LHCN-M2 (cell line): ENCODE data around the gene EFNB1. TPM values are rescaled to one million over a fixed set of nuclear protein-coding genes. Genes with fewer than 3 reads are reported as not detected.

Experiments used
- DNase-seq: peaks from one replicate; pipeline ENCODE4 v3.0.0-alpha.2; 2012; ENCODE audit warnings: low read depth
- total RNA-seq: library from RNA; depleted of rRNA; stranded (reverse); fragments of >200 nt; gene quantifications from 2 replicates; pipeline ENCODE4 v1.2.3, GENCODE V29; 2014

Gene EFNB1
- total RNA-seq, 1 experiment from 2014 or later, result 7.5 TPM

DNA sequence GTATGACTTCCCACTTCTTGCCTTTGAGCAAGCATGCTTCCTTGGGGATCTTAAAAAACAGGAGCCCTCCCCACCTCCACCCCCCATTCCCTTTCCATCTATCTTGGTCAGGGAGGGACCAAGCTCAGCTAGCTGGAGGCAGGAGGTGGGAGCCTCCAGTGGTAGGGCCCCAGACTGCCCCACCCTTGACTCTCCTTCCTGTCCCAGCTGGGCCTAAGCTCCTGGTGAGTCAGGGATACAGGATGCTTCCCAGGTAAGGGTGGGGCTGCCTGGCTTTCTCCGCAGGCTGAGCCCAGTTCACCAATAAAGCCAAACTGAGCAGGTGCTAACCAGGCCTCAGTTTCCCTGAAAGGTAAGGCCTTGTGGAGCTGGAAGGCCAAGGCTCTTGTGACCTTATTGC is 15.2 kb downstream of the EFNB1 start:
- no peak for DNase-seq

DNA sequence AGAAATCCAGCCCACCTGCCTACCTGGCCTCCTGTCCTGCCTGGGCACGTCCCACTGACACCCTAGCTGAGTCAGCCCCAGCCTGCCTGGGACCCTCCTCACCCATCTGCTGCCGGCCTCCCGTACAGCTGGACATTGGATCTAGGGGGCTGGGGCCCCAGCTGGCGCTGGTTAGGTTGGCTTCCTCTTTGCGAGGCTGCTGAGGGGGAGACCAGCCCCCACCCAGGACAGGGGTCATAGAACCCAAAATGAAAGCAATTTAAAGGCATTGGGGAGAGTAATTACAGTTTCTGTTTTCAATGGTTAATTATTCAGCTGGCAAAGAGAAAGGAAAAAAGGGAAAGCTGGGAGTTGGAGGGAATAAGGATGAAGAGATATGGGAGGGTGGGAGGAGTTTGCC is 15.8 kb downstream of the EFNB1 start:
- no peak for DNase-seq

- no peak for DNase-seq
Observed at GRCh38 chrX:68846536-68846935, 17.7 kb downstream of the EFNB1 start.

DNA sequence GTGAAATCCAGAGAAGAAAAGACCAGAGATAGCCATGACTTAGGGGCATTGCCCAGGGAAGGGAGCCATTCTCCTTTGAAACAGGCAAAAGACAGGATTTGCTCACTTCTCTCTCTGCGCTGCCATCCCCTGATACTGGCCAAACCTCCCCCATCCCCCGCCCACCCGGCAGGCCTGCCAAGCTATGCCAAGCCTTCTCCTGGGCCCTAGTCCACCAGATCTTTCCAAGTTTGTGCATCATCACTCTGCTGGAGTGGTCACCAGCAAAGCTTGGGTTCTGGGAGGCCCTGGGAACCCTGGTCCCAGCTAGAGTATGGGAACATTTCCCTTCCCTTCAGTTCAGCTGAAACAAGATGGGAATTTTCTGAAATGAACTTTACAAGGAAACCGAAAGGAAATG is 18.4 kb downstream of the EFNB1 start:
- no peak for DNase-seq

DNA sequence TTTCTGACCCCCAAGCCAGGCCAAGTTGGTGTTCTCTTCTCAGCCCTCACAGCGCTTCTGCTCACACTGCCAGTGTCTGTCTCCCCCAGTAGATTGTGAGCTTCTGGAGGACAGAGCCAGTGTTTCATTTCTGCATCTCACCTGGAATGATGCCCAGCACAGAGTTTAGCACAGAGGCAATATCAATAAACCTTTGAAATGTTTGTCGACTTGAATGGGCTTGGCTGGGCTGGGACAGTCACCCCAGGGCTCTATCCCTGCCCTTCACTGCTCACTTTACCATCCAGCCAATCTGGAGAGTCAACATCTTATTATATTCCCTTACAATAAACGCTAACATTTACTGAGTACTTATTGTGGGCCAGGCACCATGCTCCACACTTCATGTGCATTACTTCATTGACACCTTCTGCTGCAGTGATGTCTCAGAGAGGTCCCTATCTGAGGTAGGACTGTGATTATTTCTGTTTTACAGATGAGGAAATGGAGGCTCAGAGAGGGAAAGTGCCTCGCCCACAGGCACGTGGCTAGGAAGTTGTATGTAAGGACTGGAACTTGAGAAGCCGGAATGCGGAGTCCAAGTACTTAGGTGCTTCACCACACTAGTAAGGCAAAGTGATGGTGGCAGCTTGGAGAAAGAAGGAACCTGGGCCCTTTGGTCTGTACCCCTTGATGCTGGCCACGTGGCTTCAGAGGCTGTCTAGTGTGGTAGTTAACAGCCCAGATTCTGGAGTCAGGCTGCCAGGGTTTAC is 19.5 kb downstream of the EFNB1 start:
- no peak for DNase-seq

- no peak for DNase-seq
Observed at GRCh38 chrX:68851082-68851481, 22.3 kb downstream of the EFNB1 start.

- no peak for DNase-seq
Observed at GRCh38 chrX:68852046-68852445, 23.2 kb downstream of the EFNB1 start.

GRCh38 chrX:68853665-68854251 is 24.9 kb downstream of the EFNB1 start:
- no peak for DNase-seq

GRCh38 chrX:68865300-68865699 is 36.5 kb downstream of the EFNB1 start:
- no peak for DNase-seq

GRCh38 chrX:68865926-68866325 is 37.1 kb downstream of the EFNB1 start:
- DNase-seq, result no peak

DNA sequence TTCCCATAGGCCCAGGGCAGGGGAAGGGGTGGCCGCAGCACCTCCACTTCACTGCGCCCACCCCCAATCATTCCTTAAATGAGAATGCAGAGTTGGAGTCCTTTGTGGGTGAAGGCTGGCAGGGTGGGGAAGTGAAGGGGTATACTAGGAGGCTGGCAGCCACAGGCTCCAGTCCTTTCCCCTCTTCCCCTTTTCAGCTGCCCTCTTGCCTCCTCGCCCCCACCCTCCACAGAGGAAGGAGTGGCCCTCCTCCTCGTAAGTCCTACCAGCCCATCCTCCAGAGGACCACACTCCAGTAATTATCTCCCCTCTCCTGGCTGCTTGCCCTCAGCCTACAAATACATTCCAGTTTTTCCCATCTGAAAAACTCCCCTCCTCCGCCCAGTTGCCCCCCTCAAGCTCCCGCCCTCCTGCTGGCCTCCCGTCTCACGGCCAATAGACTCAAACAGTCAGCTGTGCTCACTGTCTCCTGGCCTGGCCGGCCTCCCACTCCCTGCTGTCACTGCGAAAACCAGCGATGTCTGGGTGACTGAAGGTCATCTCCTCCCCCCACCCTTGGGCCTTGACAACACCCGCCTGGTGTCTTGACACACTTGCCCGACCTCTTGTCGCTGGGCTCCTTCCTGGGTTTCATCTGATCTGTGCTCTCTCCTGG is 38.8 kb downstream of the EFNB1 start:
- DNase-seq, result no peak

DNA sequence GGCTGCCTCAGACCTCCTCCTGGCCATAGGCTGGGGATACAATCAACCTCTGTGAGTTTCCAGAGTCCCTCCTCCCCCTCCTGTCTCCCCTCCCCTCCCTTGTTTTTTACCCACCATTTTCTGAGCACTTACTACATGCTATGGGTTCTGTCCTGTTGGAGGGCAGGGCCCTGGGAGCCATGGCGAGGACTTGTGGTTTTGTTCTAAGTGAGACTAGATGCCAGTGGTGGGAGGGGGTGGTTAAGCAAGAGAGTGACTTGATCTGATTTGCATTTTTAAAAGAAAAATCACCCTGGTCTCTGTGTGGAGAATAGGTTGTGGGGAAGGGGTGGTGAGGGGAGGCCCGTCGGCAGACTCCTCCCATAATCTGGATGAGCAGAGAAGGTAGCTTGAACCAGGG is 39.5 kb downstream of the EFNB1 start:
- no peak for DNase-seq

- no peak for DNase-seq
Observed at GRCh38 chrX:68868902-68869800, 40.3 kb downstream of the EFNB1 start.

DNA sequence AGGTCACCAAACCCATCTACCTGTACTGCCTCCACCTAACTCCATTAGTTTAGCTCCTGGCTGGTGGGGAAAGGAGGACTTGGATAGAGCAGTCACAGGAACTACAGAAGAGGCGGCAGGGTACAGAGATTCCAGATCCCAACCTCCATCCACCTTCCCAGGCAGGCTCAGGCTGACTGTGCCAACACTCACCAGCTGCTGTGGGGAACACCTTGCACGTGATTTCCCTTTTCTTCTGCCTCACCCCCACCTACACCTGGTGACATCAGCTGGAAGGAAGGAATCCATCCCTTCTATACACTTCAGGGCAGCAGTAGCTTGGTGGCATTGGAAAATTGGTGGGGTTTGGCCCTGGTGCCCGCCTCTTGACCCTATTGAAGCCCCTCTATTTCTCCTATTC is 41.5 kb downstream of the EFNB1 start:
- DNase-seq, result no peak

DNA sequence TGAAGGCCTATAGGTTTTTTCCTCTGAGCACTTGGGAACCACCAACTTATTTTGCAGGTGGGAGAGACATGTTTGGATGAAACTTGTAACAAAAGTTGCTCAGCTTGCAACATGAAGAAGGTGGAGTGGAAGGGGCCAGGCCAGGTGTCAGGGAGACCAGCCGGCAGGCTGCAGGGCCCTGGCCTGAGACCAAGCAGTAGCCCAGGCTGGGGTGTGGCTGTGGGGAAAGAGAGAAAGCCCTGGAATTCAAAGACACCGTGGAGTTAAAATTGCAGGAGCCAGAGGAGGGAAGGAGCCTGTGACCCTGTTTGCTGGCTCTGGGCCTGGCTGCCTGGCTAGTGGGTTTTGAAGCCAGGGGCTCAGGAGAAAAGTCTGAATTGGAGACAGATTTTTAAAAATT is 43.4 kb downstream of the EFNB1 start:
- DNase-seq, result no peak

- DNase-seq, result no peak
Observed at GRCh38 chrX:68874076-68874475, 45.3 kb downstream of the EFNB1 start.

DNA sequence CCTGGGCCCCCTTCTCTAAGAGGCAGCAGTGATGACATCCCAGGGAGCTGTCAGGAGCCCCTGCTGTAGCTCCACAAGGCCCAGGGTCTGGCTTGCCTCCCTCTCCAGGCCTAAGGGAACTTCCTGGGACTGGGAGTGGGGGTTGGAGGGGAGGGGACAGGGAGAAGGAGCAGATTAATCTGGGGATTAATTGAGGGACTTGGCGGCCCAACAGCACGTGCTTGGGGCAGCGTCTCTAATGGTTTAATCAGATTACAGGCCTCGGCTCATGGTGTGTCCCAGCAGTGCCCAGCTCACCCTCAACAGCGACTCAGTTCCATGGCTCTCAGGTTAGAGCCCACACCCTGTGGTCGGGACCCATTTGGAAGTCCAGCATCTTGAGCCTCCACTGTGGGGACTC is 47.9 kb downstream of the EFNB1 start:
- no peak for DNase-seq

GRCh38 chrX:68877606-68878005 is 48.8 kb downstream of the EFNB1 start:
- DNase-seq, result no peak

DNA sequence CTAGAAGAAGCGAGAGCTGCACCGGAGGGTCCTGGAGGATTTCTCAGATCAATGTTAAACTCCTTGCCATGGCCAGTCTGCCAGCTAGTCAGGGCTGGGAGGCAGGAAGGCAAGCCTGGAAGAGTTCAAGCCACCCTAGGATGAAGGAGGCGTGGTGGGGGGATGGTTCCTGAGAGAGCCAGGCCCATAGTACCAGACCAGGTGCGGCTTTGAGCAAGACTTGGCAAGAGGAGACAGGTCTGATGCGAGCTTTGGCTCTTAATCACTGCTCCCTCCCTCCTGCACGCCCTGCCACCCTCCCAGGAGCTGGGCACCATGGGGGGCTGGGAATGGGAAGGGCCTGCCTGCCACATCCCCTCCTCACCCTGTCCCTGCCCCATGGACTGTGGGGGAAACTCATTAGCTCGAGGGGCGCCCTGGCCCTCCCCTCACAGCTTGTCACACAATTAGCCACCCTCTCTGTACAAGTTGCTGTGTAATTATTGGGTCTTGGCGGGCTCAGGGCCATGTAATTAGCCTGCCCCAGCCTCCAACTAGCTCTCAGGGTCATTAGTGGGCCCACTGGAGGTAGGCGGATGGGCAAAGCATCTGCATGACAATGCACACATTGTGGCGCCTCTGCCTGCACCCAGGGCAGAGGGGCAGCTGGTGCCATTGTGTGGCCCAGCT is 50.3 kb downstream of the EFNB1 start:
- no peak for DNase-seq

GRCh38 chrX:68880846-68881552 is 52.2 kb downstream of the EFNB1 start:
- no peak for DNase-seq

GRCh38 chrX:68881911-68882310 is 53.1 kb downstream of the EFNB1 start:
- no peak for DNase-seq
